Keratinocyte (primary cell): Measurements from ENCODE around the gene RNF157.

Experiments used
- CTCF ChIP-seq, 3 experiments: IDR thresholded peaks in 1 of 3; conservative IDR thresholded peaks in 1 of 3; optimal IDR thresholded peaks in 1 of 3; 2 replicates in 2 of 3; 3 replicates in 1 of 3; pipeline versions ENCODE3 to v1.5.1; 2011; ENCODE audit warnings: low read length in 3 of 3, mild to moderate bottlenecking in 3 of 3, moderate library complexity in 2 of 3, control low read depth in 1 of 3, inconsistent platforms in 1 of 3; ENCODE audit not compliant: insufficient read depth in 2 of 3; ENCODE audit errors: extremely low read depth in 1 of 3
- EZH2 ChIP-seq: IDR thresholded peaks from one replicate; pipeline ENCODE4 v1.6.1; 2012; ENCODE audit warnings: inconsistent platforms, mild to moderate bottlenecking, low read length, moderate library complexity

DNA sequence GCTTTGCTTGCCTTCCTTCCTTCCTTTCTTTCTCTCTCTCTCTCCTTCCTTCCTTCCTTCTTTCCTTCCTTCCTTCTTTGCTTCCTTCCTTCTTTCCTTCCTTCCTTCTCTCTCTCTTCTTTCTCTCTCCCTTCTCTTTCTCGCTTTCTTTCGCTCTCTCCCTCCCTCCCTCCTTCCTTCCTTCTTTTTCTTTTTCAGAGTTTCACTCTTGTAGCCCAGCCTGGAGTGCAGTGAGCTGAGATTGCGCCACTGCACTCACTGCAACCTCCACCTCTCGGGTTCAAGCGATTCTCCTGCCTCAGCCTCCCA lies 117.1 kb downstream of the RNF157 start:
- TF ChIP-seq CTCF (optimal IDR thresholded peaks at IDR 0.05 in 1 of 3, IDR thresholded peaks at IDR 0.05 in 1 of 3, conservative IDR thresholded peaks at IDR 0.05 in 1 of 3; ENCODE audit: extremely low read depth in 1 of 3, insufficient read depth in 2 of 3, low read length in 3 of 3) (no peak), EZH2 (no peak)
